ENCODE measurements around the gene ORAI3. TPM values are rescaled to one million over a fixed set of nuclear protein-coding genes. Genes with fewer than 3 reads are reported as not detected.

Gene ORAI3
- polyA plus RNA-seq (ENCODE audit: low read depth in 6 of 6): 10 to 100 TPM; 65.8 to 83.4 (median 78.3) TPM

GRCh38 chr16:30948667-30949649 lies at the start of gene ORAI3:
Gene ORAI3 (plus strand): TSS chr16:30949068. CDS start chr16:30949290, 222 bp downstream.
- ATAC-seq (ENCODE audit: low read depth in 2 of 2): peak; percentile 86 to 87
- Mint-ChIP-seq H3K27ac (peak within 1 kb of the TSS; percentile 86 to 97 (median 96)), H3K27me3 (no peaks in the 10 kb centered on the region), H3K9me3 (no peaks in the 10 kb centered on the region), H3K36me3 (peaks cover 0 to 7% of the 10 kb centered on the region in 2 donors), H3K4me1 (peaks cover 21 to 36% (median 25%) of the 10 kb centered on the region in 3 donors), H3K4me3 (peak within 1 kb of the TSS; percentile 92 to 99 (median 96))
- peak; percentile 73 for DNase-seq

DNA sequence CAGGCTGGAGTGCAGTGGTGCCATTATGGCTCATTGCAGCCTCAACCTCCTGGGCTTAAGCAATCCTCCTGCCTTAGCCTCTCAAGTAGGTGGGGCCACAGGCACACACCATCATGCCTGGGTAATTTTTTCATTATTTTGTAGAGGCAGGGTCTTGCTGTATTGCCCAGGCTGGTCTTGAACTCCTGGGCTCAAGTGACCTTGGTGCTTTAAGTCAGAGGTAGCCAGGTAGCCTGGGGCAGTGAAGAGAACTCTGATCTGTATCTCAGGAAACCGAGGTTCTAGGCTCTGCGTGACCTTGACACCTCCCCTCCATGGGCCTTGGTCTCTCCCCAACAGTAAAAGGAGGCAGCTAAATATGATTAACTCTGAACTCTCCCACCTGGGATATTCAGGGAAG lies 49.1 kb upstream of the ORAI3 start:
- peaks cover 44 to 54% (median 52%) of the 10 kb centered on the region in 3 donors for H3K4me1 Mint-ChIP-seq
- peaks cover 0 to 7% of the 10 kb centered on the region in 2 donors for H3K36me3 Mint-ChIP-seq
- no peaks in the 10 kb centered on the region for H3K27me3 Mint-ChIP-seq
- ATAC-seq (ENCODE audit: low read depth in 2 of 2): no peak
- DNase-seq: no peak
- no peak overlapping the region for H3K27ac Mint-ChIP-seq
- H3K9me3 Mint-ChIP-seq: peaks cover 0 to 4% (median 0%) of the 10 kb centered on the region in 7 donors
- H3K4me3 Mint-ChIP-seq: peak overlapping the region in 3 of 8 donors; percentile 23 to 83 (median 46)

GRCh38 chr16:30900588-30900987 lies 48.3 kb upstream of the ORAI3 start:
- peak overlapping the region in 4 of 8 donors; percentile 72 to 83 (median 76) for H3K4me3 Mint-ChIP-seq
- H3K36me3 Mint-ChIP-seq: peaks cover 0 to 7% of the 10 kb centered on the region in 2 donors
- DNase-seq (no peak), ATAC-seq (ENCODE audit: low read depth in 2 of 2) (no peak)
- peaks cover 0 to 4% (median 0%) of the 10 kb centered on the region in 7 donors for H3K9me3 Mint-ChIP-seq
- peaks cover 37 to 49% (median 45%) of the 10 kb centered on the region in 3 donors for H3K4me1 Mint-ChIP-seq
- H3K27ac Mint-ChIP-seq: peak overlapping the region in 1 of 6 donors; percentile 87
- H3K27me3 Mint-ChIP-seq: no peaks in the 10 kb centered on the region

DNA sequence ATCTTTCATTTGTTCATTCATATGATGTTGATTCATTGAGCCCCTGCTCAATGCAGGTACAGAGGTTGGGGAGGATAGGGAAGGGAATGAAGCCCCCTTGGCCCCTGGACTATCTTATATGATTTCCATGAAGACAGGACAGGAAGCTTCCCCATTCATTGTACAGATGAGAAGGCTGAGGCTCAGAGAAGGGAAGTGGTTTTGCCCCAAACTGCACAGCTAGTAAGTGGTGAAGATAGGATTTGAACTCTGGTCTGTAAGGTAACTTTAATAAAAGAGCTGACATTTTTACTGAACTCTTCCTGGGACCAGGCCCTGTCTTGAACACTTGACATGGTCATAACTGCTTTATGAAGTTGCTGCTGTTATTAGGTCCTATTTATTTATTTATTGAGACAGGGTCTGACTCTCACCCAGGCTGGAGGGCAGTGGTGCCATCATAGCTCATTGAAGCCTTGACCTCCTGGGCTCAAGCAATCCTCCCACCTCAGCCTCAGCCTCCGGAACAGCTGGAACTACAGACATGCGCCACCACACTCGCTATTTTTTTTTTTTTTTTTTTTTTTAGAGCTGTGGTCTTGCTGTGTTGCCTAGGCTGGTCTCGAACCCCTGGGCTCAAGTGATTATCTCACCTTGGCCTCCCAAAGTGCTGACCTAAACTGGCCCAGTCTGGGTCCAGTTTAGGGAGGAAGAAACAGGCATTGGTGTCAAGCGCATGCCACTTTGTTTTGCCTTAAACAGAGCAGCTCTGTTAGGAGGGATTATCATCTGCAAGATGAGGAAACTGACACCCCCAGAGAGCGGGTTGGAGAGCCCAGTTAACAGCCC lies 47.5 kb upstream of the ORAI3 start:
- peaks cover 0 to 4% (median 0%) of the 10 kb centered on the region in 7 donors for H3K9me3 Mint-ChIP-seq
- H3K36me3 Mint-ChIP-seq: peaks cover 0 to 7% of the 10 kb centered on the region in 2 donors
- no peak for DNase-seq
- ATAC-seq (ENCODE audit: low read depth in 2 of 2): no peak
- H3K4me3 Mint-ChIP-seq: peak overlapping the region; percentile 72 to 90 (median 82)
- H3K27me3 Mint-ChIP-seq: no peaks in the 10 kb centered on the region
- H3K27ac Mint-ChIP-seq: peak overlapping the region in 3 of 6 donors; percentile 7 to 36 (median 22)
- peaks cover 31 to 41% (median 37%) of the 10 kb centered on the region in 3 donors for H3K4me1 Mint-ChIP-seq

- ATAC-seq (ENCODE audit: low read depth in 2 of 2) (peak; percentile 70 to 72), DNase-seq (peak; percentile 61)
- no peaks in the 10 kb centered on the region for H3K27me3 Mint-ChIP-seq
- peaks cover 0 to 7% of the 10 kb centered on the region in 2 donors for H3K36me3 Mint-ChIP-seq
- H3K9me3 Mint-ChIP-seq: peaks cover 0 to 4% (median 0%) of the 10 kb centered on the region in 7 donors
- H3K4me1 Mint-ChIP-seq: peaks cover 22 to 32% (median 28%) of the 10 kb centered on the region in 3 donors
- H3K4me3 Mint-ChIP-seq: peak overlapping the region; percentile 88 to 99 (median 96)
- H3K27ac Mint-ChIP-seq: peak overlapping the region in 5 of 6 donors; percentile 42 to 97 (median 85)
Observed at GRCh38 chr16:30902029-30902972, 46.6 kb upstream of the ORAI3 start.

DNA sequence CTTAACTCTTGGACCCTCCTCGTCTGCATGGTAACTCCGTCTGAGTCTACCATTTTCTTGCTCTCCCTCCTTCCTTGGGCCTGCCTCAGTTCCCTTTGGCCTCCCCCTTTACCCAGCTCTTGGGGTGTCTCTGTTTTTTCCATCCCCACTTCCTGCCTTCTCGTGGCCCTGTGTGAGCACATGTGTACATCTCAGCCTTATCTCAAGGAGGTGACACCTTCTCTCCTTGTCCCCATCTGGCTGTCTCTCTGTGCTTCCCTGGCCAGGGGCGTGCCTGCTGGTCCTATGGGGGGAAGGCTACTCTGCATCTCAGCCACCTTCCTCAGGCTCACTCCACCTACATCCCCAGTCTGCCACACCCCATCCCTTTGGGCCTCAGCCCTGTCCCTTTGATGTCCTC lies 45.9 kb upstream of the ORAI3 start:
- DNase-seq: no peak
- H3K36me3 Mint-ChIP-seq: peaks cover 0 to 7% of the 10 kb centered on the region in 2 donors
- peak overlapping the region in 5 of 6 donors; percentile 41 to 94 (median 84) for H3K27ac Mint-ChIP-seq
- no peak for ATAC-seq (ENCODE audit: low read depth in 2 of 2)
- H3K4me3 Mint-ChIP-seq: peak overlapping the region; percentile 88 to 99 (median 96)
- H3K4me1 Mint-ChIP-seq: peaks cover 16 to 27% (median 23%) of the 10 kb centered on the region in 3 donors
- H3K27me3 Mint-ChIP-seq: no peaks in the 10 kb centered on the region
- peaks cover 0 to 4% (median 0%) of the 10 kb centered on the region in 7 donors for H3K9me3 Mint-ChIP-seq

GRCh38 chr16:30903596-30903995 lies 45.3 kb upstream of the ORAI3 start:
- peaks cover 16 to 27% (median 22%) of the 10 kb centered on the region in 3 donors for H3K4me1 Mint-ChIP-seq
- peaks cover 0 to 4% (median 0%) of the 10 kb centered on the region in 7 donors for H3K9me3 Mint-ChIP-seq
- H3K4me3 Mint-ChIP-seq: peak overlapping the region; percentile 16 to 95 (median 64)
- peak overlapping the region; percentile 24 to 90 (median 74) for H3K27ac Mint-ChIP-seq
- ATAC-seq (ENCODE audit: low read depth in 2 of 2) (no peak), DNase-seq (no peak)
- H3K27me3 Mint-ChIP-seq: no peaks in the 10 kb centered on the region
- H3K36me3 Mint-ChIP-seq: peaks cover 0 to 7% of the 10 kb centered on the region in 2 donors

DNA sequence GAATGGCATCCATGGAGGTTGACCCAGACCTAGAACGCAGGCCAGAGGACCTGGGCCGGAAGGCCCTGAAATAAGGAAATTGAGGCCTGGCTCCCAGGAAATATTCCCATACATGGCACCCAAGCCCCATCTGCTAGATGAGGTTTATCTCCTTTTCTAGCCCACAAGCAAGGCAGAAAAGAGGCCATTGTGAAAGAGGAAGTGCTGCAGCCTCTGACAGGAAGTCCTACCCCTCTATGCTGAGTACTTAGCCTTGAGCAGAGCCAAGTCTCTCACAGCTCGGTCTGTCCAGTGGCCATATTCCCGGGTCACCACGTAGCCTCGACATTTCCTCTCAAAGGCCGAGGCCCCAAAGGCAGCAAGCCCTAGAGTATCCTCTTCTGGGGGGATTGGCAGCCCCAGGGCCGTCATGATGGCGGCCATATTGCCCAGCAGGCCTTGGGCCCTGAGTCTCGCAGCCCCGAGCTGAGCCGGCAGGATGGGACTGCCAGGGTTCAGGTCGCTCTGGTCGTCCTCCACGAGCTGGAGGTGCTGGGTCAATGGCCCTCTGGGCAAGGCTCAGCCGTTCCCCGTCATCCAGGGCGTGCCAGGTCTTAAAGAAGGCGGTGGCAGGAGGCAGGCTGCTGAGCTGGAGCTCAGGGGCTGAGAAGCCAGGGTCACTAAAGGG lies 44.6 kb upstream of the ORAI3 start:
- Mint-ChIP-seq H3K9me3 (peaks cover 0 to 4% (median 0%) of the 10 kb centered on the region in 7 donors), H3K4me1 (peaks cover 16 to 27% (median 22%) of the 10 kb centered on the region in 3 donors), H3K4me3 (peak overlapping the region in 6 of 8 donors; percentile 21 to 88 (median 54)), H3K36me3 (peaks cover 0 to 7% of the 10 kb centered on the region in 2 donors), H3K27me3 (peaks cover 0 to 4% (median 0%) of the 10 kb centered on the region in 3 donors), H3K27ac (peak overlapping the region in 2 of 6 donors; percentile 59 to 85)
- peak; percentile 39 to 47 for ATAC-seq (ENCODE audit: low read depth in 2 of 2)
- no peak for DNase-seq

- Mint-ChIP-seq H3K4me1 (peaks cover 16 to 18% (median 17%) of the 10 kb centered on the region in 3 donors), H3K4me3 (no peak overlapping the region), H3K36me3 (peaks cover 0 to 7% of the 10 kb centered on the region in 2 donors), H3K27ac (no peak overlapping the region), H3K9me3 (peaks cover 0 to 4% (median 0%) of the 10 kb centered on the region in 7 donors), H3K27me3 (peaks cover 0 to 4% (median 0%) of the 10 kb centered on the region in 3 donors)
- ATAC-seq (ENCODE audit: low read depth in 2 of 2) (no peak), DNase-seq (no peak)
Observed at GRCh38 chr16:30907064-30907463, 41.8 kb upstream of the ORAI3 start.

GRCh38 chr16:30910427-30911029 lies 38.3 kb upstream of the ORAI3 start:
- H3K9me3 Mint-ChIP-seq: no peaks in the 10 kb centered on the region
- ATAC-seq (ENCODE audit: low read depth in 2 of 2) (no peak), DNase-seq (no peak)
- peaks cover 0 to 2% (median 0%) of the 10 kb centered on the region in 3 donors for H3K4me1 Mint-ChIP-seq
- no peak overlapping the region for H3K4me3 Mint-ChIP-seq
- H3K27me3 Mint-ChIP-seq: peaks cover 0 to 4% (median 0%) of the 10 kb centered on the region in 3 donors
- H3K27ac Mint-ChIP-seq: peak overlapping the region in 1 of 6 donors; percentile 16
- no peaks in the 10 kb centered on the region for H3K36me3 Mint-ChIP-seq

DNA sequence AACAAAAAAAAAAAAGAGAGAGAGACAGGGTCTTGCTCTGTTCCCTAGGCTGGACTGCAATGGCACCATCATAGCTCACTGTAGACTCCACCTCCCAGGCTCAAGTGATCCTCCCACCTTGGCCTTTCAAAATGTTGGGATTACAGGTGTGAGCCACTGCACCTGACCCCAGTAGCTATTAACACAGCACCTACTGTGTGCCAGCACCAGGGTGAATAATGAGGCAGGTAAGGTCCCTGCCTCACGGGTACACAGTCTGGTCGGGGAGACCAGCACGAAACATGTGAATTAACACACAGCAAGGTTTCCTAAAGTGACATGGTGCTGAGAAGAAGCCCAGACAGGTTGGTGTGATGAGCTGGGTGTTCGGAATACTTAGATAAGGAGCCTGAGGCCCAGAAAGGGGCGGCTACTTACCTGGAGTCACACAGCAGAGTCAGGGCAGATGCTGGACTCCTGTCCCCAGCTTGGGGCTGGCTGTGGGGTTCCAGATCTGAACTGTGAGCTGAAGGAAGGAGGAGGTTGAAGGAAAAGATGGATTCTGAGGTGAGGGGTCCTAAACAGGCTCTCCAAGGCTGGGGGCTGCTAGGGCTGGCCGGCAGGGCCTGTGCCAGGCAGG lies 36.0 kb upstream of the ORAI3 start:
- H3K27me3 Mint-ChIP-seq: peaks cover 0 to 4% (median 0%) of the 10 kb centered on the region in 3 donors
- peaks cover 0 to 2% (median 0%) of the 10 kb centered on the region in 3 donors for H3K4me1 Mint-ChIP-seq
- no peaks in the 10 kb centered on the region for H3K36me3 Mint-ChIP-seq
- no peak for ATAC-seq (ENCODE audit: low read depth in 2 of 2)
- peak overlapping the region in 1 of 6 donors; percentile 37 for H3K27ac Mint-ChIP-seq
- no peak overlapping the region for H3K4me3 Mint-ChIP-seq
- H3K9me3 Mint-ChIP-seq: no peaks in the 10 kb centered on the region
- DNase-seq: no peak
